Choroid plexus epithelial cell (primary cell): ENCODE results near the gene WDR89.
"Not testable (repeated sequence)": the region's sequence is repeated elsewhere in the genome, so short reads cannot be mapped to it uniquely, and the experiment has no call there.

Experiments used
- DNase-seq: peaks from one replicate; pipeline ENCODE4 v3.0.0-alpha.2; 2010; ENCODE audit warnings: low read depth
- H3K4me3 ChIP-seq: 2 replicates; pipeline ENCODE4 v1.5.1; 2011; ENCODE audit warnings: low read depth, mild to moderate bottlenecking, control low read depth, low read length, moderate library complexity
- TF ChIP-seq, protein P1 (sequence below): conservative IDR thresholded peaks from 2 replicates; pipeline ENCODE4 v1.5.1; 2011; ENCODE audit warnings: low read depth, mild to moderate bottlenecking, control low read depth, inconsistent platforms, low read length, moderate library complexity

WDR89 gene

DNA sequence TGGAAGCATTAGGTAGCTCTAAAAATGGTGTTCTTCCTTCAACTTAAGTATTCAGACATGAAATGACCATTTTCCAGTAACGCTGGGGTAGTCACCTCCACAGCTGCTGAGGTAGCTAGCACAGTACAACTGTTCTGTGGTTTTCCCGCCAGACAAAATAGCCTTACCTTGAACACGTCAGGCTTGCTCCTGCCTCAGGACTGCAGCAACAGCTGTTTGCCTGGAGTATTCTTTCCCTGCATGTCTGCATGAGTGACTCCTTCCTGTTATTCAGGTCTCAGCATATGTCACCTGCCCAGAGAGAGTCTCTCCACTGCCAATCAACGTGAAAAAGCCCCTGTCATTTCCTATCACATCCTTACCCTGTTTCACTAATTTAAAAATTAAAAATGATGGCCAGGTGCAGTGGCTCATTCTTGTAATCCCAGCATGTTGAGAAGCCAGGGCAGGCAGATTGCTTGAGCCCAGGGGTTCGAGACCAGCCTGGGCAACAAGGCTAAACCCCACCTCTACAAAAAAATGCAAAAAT, 37.9 kb downstream of the WDR89 start:
- DNase-seq, result no peak
- H3K4me3 ChIP-seq, result no peak overlapping the region
- TF ChIP-seq, protein P1, sequence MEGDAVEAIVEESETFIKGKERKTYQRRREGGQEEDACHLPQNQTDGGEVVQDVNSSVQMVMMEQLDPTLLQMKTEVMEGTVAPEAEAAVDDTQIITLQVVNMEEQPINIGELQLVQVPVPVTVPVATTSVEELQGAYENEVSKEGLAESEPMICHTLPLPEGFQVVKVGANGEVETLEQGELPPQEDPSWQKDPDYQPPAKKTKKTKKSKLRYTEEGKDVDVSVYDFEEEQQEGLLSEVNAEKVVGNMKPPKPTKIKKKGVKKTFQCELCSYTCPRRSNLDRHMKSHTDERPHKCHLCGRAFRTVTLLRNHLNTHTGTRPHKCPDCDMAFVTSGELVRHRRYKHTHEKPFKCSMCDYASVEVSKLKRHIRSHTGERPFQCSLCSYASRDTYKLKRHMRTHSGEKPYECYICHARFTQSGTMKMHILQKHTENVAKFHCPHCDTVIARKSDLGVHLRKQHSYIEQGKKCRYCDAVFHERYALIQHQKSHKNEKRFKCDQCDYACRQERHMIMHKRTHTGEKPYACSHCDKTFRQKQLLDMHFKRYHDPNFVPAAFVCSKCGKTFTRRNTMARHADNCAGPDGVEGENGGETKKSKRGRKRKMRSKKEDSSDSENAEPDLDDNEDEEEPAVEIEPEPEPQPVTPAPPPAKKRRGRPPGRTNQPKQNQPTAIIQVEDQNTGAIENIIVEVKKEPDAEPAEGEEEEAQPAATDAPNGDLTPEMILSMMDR, result no peak

DNA sequence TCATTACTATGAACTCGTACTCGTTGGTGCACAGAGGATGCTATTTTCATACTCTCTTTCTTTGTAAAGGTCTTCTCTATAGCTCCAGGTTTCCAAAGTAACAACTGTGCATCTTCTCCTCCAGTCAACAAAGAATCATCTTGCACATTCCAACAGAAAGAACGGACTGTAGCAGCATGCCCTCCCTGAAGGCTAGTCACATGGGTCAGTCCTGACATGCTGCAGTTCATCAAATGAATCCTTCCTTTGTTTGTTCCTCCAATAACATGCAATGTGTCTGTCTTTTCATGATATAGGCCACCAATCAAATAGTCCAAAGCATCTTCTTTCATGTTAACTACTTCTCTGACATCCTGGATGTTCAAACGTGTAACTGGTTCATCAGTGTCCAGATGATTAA, 42.9 kb downstream of the WDR89 start:
- TF ChIP-seq, protein P1, result no peak
- DNase-seq, result no peak
- no peak overlapping the region for H3K4me3 ChIP-seq

GRCh38 chr14:63596998-63597658, 44.5 kb downstream of the WDR89 start:
- no peak overlapping the region for H3K4me3 ChIP-seq
- no peak for DNase-seq
- TF ChIP-seq, protein P1, result no peak

DNA sequence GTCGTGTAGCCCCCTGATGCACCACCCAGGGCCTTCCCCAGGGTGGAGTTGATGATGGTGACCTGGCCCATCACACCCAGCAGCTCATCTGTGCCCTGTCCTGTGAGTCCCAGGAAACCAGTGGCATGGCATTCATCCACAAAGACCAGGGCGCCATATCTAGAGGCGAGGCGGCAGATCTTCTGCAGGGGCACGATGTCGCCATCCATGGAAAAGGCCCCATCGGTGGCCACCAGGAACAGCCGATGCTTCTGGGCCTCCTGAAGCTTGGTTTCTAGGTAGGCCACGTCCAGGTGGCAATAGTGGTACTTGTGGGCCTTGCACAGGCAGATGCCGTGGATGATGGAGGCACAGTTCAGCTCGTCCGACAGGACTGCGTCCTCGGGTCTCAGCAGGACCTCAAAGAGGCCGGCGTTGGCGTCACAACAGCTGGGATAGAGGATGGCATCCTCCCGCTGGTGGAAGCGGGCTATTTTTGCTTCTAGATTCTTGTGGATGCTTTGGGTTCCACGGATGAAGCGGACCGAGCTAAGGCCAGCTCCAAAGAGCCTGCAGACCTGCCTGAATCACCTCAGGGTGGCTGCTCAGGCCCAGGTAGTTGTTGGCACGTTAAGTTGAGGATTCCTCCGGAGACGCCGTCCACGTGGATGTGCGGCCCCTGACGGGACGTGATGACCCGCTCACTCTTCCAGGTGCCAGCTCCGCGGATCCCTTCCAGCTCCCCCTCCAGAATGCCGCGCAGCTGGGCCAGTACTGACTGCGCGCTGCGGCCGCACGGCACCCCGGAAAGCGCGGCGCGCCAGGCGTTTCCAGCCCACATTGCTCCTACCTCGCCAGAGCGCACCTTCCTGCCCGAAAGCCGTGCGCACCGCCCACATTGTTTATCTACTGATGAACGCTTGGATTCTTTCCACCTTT, 47.0 kb downstream of the WDR89 start:
- H3K4me3 ChIP-seq, result no peak overlapping the region
- no peak for DNase-seq
- TF ChIP-seq, protein P1, result no peak

- not testable (repeated sequence) for DNase-seq
These were observed 58.6 kb downstream of the WDR89 start for GRCh38 chr14:63583046-63583445.

GRCh38 chr14:63581491-63581890, 60.2 kb downstream of the WDR89 start:
- TF ChIP-seq, protein P1, result no peak
- no peak overlapping the region for H3K4me3 ChIP-seq
- no peak for DNase-seq

More at GRCh38 chr14:63583046-63583445, 58.6 kb downstream of the WDR89 start:
- H3K4me3 ChIP-seq, result not testable (repeated sequence)

- no peak for DNase-seq
- TF ChIP-seq, protein P1, result no peak
- no peak overlapping the region for H3K4me3 ChIP-seq
These were observed 63.4 kb downstream of the WDR89 start for GRCh38 chr14:63578300-63578699.
